ENCODE data around the gene RSRC1.
A peak's percentile ranks its signal among the peaks of the same experiment; 100 is the strongest.

Gene RSRC1

GRCh38 chr3:158085931-158086330 is 24.0 kb upstream of the RSRC1 start:
- TF ChIP-seq CTCF (conservative IDR thresholded peaks at IDR 0.05; ENCODE audit: low read depth, low read length), result no peak
- DNase-seq (ENCODE audit: low read depth), result no peak
- H3K4me3 ChIP-seq (ENCODE audit: low read length), result no peak overlapping the region

GRCh38 chr3:158086361-158086760 is 23.5 kb upstream of the RSRC1 start:
- no peak for DNase-seq (ENCODE audit: low read depth)
- no peak for TF ChIP-seq CTCF (conservative IDR thresholded peaks at IDR 0.05; ENCODE audit: low read depth, low read length)
- no peak overlapping the region for H3K4me3 ChIP-seq (ENCODE audit: low read length)

- no peak for DNase-seq (ENCODE audit: low read depth)
- no peak for TF ChIP-seq CTCF (conservative IDR thresholded peaks at IDR 0.05; ENCODE audit: low read depth, low read length)
- H3K4me3 ChIP-seq (ENCODE audit: low read length), result no peak overlapping the region
Observed at GRCh38 chr3:158086776-158087175, 23.1 kb upstream of the RSRC1 start.

GRCh38 chr3:158091531-158091930 is 18.4 kb upstream of the RSRC1 start:
- TF ChIP-seq CTCF (conservative IDR thresholded peaks at IDR 0.05; ENCODE audit: low read depth, low read length), result peak; percentile 42
- H3K4me3 ChIP-seq (ENCODE audit: low read length), result no peak overlapping the region
- no peak for DNase-seq (ENCODE audit: low read depth)

GRCh38 chr3:158093526-158093925 is 16.4 kb upstream of the RSRC1 start:
- no peak for TF ChIP-seq CTCF (conservative IDR thresholded peaks at IDR 0.05; ENCODE audit: low read depth, low read length)
- no peak overlapping the region for H3K4me3 ChIP-seq (ENCODE audit: low read length)
- DNase-seq (ENCODE audit: low read depth), result no peak

- no peak overlapping the region for H3K4me3 ChIP-seq (ENCODE audit: low read length)
- no peak for DNase-seq (ENCODE audit: low read depth)
- peak; percentile 23 for TF ChIP-seq CTCF (conservative IDR thresholded peaks at IDR 0.05; ENCODE audit: low read depth, low read length)
Observed at GRCh38 chr3:158094235-158095110, 15.4 kb upstream of the RSRC1 start.

Data from retinal pigment epithelial cell (primary cell).